A549 (cell line): Measurements from ENCODE around the gene AMELY. TPM values are rescaled to one million over a fixed set of nuclear protein-coding genes. Genes with fewer than 3 reads are reported as not detected.
"Not testable (repeated sequence)": the region's sequence is repeated elsewhere in the genome, so short reads cannot be mapped to it uniquely, and the experiment has no call there.

Experiments
- ATAC-seq, 2 experiments: fragments of 200-7000 bp in 1 of 2; fragments of >200 bp in 1 of 2; cut with Nextera tagmentation in 1 of 2; cut with Tn5 transposase in 1 of 2; 3 replicates each; pipeline versions ENCODE4 v1.8.0 to v1.9.1; 2018 to 2020; ENCODE audit warnings: mild to moderate bottlenecking in 1 of 2, moderate library complexity in 1 of 2
- CTCF ChIA-PET: fragments of 300-600 bp; sonication (Branson Sonifier 250); formaldehyde crosslinking; extraction: SDS; loops from one replicate; lab custom pipeline; 2021; ENCODE audit warnings: antibody characterized with exemption, inconsistent platforms; lab: Yijun Ruan, JAX
- POLR2A ChIA-PET: fragments of 350-600 bp; formaldehyde crosslinking; extraction: SDS; loops from one replicate; lab custom pipeline; 2021; ENCODE audit warnings: antibody characterized with exemption, inconsistent platforms; lab: Yijun Ruan, JAX
- DNase-seq, 2 experiments: peaks; one replicate each; pipeline versions ENCODE4 v3.0.0 to v3.0.0-alpha.2; 2011 to 2016; ENCODE audit warnings: low read depth in 1 of 2, low spot score in 1 of 2
- FAIRE-seq: peaks from 2 replicates; lab custom pipeline; 2011; peaks lifted over from hg19 to GRCh38; lab: Jason Lieb, UNC
- H3K27ac ChIP-seq, 2 experiments: fragments of >200 bp; sonication (Bioruptor Twin); formaldehyde crosslinking; 3 replicates each; pipeline ENCODE4 v1.5.1; 2016 to 2017
- H3K4me1 ChIP-seq: fragments of >200 bp; sonication (Bioruptor Twin); formaldehyde crosslinking; 3 replicates; pipeline ENCODE4 v1.6.1; 2016
- H3K4me2 ChIP-seq: fragments of >200 bp; sonication (Bioruptor Twin); formaldehyde crosslinking; 3 replicates; pipeline ENCODE4 v1.6.1; 2016
- H3K4me3 ChIP-seq: fragments of >200 bp; sonication (Bioruptor Twin); formaldehyde crosslinking; 3 replicates; pipeline ENCODE4 v1.5.1; 2016
- H3K9me3 ChIP-seq: fragments of >200 bp; sonication (Bioruptor Twin); formaldehyde crosslinking; 3 replicates; pipeline ENCODE4 v1.6.1; 2016
- CBX2 ChIP-seq: fragments of 200-600 bp; sonication (generic); IDR thresholded peaks from 2 replicates; pipeline ENCODE4 v1.6.1; 2016; ENCODE audit warnings: low read depth, mild to moderate bottlenecking, borderline replicate concordance
- CBX8 ChIP-seq: fragments of 200-600 bp; sonication (generic); IDR thresholded peaks from 2 replicates; pipeline ENCODE4 v1.6.1; 2016
- CEBPB ChIP-seq, 2 experiments: fragments of >200 bp in 1 of 2; sonication (Bioruptor Twin) in 1 of 2; formaldehyde crosslinking in 1 of 2; IDR thresholded peaks; 2 replicates each; pipeline ENCODE4 v1.6.1; 2012 to 2016
- EP300 ChIP-seq, 2 experiments: fragments of >200 bp; sonication (Bioruptor Twin); formaldehyde crosslinking; IDR thresholded peaks; 2 replicates in 1 of 2; 3 replicates in 1 of 2; pipeline ENCODE4 v1.6.1; 2016 to 2017
- HDAC2 ChIP-seq: fragments of 200-600 bp; sonication (generic); IDR thresholded peaks from 2 replicates; pipeline ENCODE4 v1.6.1; 2016
- HOXB5 ChIP-seq: fragments of 250-450 bp; sonication (Bioruptor Pico); IDR thresholded peaks from 2 replicates; pipeline ENCODE4 v1.5.0; 2020; ENCODE audit warnings: mild to moderate bottlenecking, moderate library complexity
- JUN ChIP-seq, 2 experiments: fragments of >200 bp; sonication (Bioruptor Twin); formaldehyde crosslinking; IDR thresholded peaks; 2 replicates in 1 of 2; 3 replicates in 1 of 2; pipeline ENCODE4 v1.6.1; 2016 to 2017
- KDM1A ChIP-seq: fragments of 200-600 bp; sonication (generic); IDR thresholded peaks from 2 replicates; pipeline ENCODE4 v1.6.1; 2016; ENCODE audit warnings: low read depth, mild to moderate bottlenecking
- KDM5A ChIP-seq: fragments of 200-600 bp; sonication (generic); IDR thresholded peaks from 2 replicates; pipeline ENCODE4 v1.6.1; 2016; ENCODE audit warnings: antibody characterized with exemption, mild to moderate bottlenecking
- MYC ChIP-seq: IDR thresholded peaks from 2 replicates; pipeline ENCODE4 v1.6.1; 2012; ENCODE audit warnings: mild to moderate bottlenecking, inconsistent platforms, low read length, improper control_type of control experiment, borderline replicate concordance
- POLR2A ChIP-seq: IDR thresholded peaks from 2 replicates; pipeline ENCODE4 v1.6.1; 2012; ENCODE audit warnings: mild to moderate bottlenecking, low read length
- RAD21 ChIP-seq, 2 experiments: fragments of >200 bp in 1 of 2; sonication (Bioruptor Twin) in 1 of 2; formaldehyde crosslinking in 1 of 2; IDR thresholded peaks in 1 of 2; conservative IDR thresholded peaks in 1 of 2; 2 replicates in 1 of 2; 3 replicates in 1 of 2; pipeline ENCODE4 v1.6.1; 2012 to 2018; ENCODE audit warnings: inconsistent platforms in 1 of 2
- RCOR1 ChIP-seq: fragments of 150-350 bp; IDR thresholded peaks from 2 replicates; pipeline ENCODE4 v1.6.1; 2014; ENCODE audit warnings: antibody characterized with exemption, low read length, low read depth
- RNF2 ChIP-seq: fragments of 200-600 bp; sonication (generic); IDR thresholded peaks from 2 replicates; pipeline ENCODE4 v1.6.1; 2016; ENCODE audit warnings: low read depth, mild to moderate bottlenecking, antibody characterized with exemption, moderate library complexity, borderline replicate concordance
- TP53 ChIP-seq: fragments of 250-450 bp; sonication (Bioruptor Pico); IDR thresholded peaks from 2 replicates; pipeline ENCODE4 v1.5.0; 2021; ENCODE audit warnings: mild to moderate bottlenecking, moderate library complexity
- ZNF302 ChIP-seq: fragments of 250-450 bp; sonication (Bioruptor Pico); IDR thresholded peaks from 2 replicates; pipeline ENCODE4 v1.9.0; 2021; ENCODE audit warnings: inconsistent platforms, mild to moderate bottlenecking, moderate library complexity
- WGBS: methylation state at CpG from one replicate; pipeline ENCODE4 v1.1.6; 2017; ENCODE audit errors: missing lambda C conversion rate; 5-methylcytosine and 5-hydroxymethylcytosine counted together
- polyA plus RNA-seq, 4 experiments: library from polyadenylated mRNA; depleted of rRNA in 3 of 4; stranded (reverse); fragments of >200 nt; fragmentation: RNase III in 1 of 4; extraction: RNeasy Plus Mini Kit Qiagen cat#74134 plus additional on column Dnase treatment in 1 of 4; gene quantifications; 2 replicates in 3 of 4; 3 replicates in 1 of 4; pipeline ENCODE4 v1.2.3, GENCODE V29; 2011 to 2017
- TF ChIP-seq, protein P1 (sequence below): fragments of 250-450 bp; sonication (Bioruptor Pico); IDR thresholded peaks from 2 replicates; pipeline ENCODE4 v1.5.0; 2020; ENCODE audit warnings: low read depth, mild to moderate bottlenecking, moderate library complexity
- TF ChIP-seq, protein P2 (sequence below): fragments of 250-450 bp; sonication (Bioruptor Pico); IDR thresholded peaks from 2 replicates; pipeline ENCODE4 v1.5.0; 2021; ENCODE audit warnings: mild to moderate bottlenecking, moderate library complexity, borderline replicate concordance
- TF ChIP-seq, protein P3 (sequence below): fragments of 450-650 bp; IDR thresholded peaks from 2 replicates; pipeline ENCODE4 v1.6.1; 2014; ENCODE audit warnings: antibody characterized with exemption

Gene AMELY
- polyA plus RNA-seq, 2 of the 4 experiments (the other 2 are of a cell fraction): not detected

DNA sequence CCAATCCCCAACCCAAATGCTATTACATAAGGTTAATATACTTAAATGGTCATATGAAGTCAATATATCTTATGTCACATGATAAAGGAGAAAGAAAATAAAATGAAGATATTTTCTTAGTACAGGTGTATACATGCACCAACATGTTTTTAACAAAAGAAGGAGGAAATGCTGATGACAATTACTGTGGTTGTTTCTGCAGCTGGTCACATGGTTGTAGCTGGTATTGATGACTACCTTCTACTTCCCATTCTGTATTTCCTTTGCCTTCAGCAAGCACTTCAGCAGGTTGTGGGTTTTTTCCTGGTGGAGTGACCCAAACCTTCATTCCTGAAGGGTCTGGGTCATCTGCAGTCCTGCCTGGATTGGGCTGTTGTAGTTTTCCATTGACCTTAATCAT, 9.4 kb downstream of the AMELY start:
- H3K27ac ChIP-seq, H3K4me1 ChIP-seq, FAIRE-seq, H3K4me3 ChIP-seq, CTCF ChIA-PET, POLR2A ChIA-PET, ATAC-seq, H3K4me2 ChIP-seq, H3K9me3 ChIP-seq, DNase-seq: not testable (repeated sequence)

DNA sequence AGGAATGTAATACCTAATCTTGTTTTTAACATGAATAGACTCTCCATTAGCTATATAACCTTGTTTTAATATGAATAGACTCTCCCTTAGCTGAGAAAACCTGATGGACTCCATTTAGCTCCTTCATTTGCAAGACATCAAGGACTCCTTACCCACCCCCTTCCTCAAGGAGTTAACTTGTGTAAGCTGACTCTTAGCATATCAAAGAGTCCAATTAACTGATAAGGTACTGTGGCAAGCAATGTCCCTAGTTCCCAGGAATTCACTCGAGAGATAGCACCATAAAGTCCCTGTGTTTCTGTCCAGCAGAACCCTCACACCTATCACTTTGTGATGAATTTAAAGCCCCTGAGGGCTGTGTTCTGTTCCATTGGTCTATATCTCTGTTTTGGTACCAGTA, 16.3 kb downstream of the AMELY start:
- 0% methylated on average over 1 of the region's 1 CpG for WGBS

DNA sequence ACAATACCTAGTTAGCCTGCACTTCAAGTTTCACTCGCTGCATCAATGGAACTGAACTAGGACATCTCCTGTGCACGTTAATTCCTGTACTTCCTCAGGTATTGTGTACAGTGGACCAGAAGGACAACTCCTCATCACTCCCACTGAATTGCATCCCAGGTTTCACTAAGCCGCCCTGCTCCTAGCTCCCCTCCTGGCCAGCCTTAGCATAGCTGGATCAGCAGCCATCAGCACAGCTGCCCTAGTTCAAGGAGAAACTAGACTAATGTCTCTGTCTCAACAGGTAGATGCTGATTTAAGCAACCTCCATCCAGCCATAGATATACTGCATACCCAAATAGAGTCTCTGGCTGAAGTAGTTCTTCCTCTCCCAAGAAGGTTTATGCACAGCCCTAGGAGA, 17.1 kb downstream of the AMELY start:
- no peak for DNase-seq
- 0% methylated on average over 3 of the region's 3 CpGs for WGBS
- Histone ChIP-seq H3K9me3 (no peaks in the 10 kb centered on the region), H3K4me2 (no peak overlapping the region), H3K4me3 (no peak overlapping the region), H3K4me1 (no peaks in the 10 kb centered on the region), H3K27ac (no peak overlapping the region)
- no peak for TF ChIP-seq HDAC2
- no peak for TF ChIP-seq RAD21 (conservative IDR thresholded peaks at IDR 0.05 in 1 of 2, IDR thresholded peaks at IDR 0.05 in 1 of 2)
- no peak for TF ChIP-seq KDM5A
- TF ChIP-seq, protein P1, sequence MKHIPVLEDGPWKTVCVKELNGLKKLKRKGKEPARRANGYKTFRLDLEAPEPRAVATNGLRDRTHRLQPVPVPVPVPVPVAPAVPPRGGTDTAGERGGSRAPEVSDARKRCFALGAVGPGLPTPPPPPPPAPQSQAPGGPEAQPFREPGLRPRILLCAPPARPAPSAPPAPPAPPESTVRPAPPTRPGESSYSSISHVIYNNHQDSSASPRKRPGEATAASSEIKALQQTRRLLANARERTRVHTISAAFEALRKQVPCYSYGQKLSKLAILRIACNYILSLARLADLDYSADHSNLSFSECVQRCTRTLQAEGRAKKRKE: no peak
- no peak for TF ChIP-seq KDM1A
- TF ChIP-seq MYC: no peak
- TF ChIP-seq TP53: no peak
- TF ChIP-seq CBX2: no peak
- TF ChIP-seq CEBPB (IDR thresholded peaks at IDR 0.05): no peak
- TF ChIP-seq ZNF302: no peak
- CTCF ChIA-PET: no interaction called here
- POLR2A ChIA-PET: no interaction called here
- FAIRE-seq: no peak
- no peak for ATAC-seq

More for the DNA sequence above, 16.3 kb downstream of the AMELY start:
- FAIRE-seq (no peak), ATAC-seq (no peak), DNase-seq (no peak)
- POLR2A ChIA-PET: no interaction called here
- Histone ChIP-seq H3K9me3 (no peaks in the 10 kb centered on the region), H3K27ac (no peak overlapping the region), H3K4me2 (no peak overlapping the region), H3K4me1 (no peaks in the 10 kb centered on the region), H3K4me3 (no peak overlapping the region)
- TF ChIP-seq, protein P2, sequence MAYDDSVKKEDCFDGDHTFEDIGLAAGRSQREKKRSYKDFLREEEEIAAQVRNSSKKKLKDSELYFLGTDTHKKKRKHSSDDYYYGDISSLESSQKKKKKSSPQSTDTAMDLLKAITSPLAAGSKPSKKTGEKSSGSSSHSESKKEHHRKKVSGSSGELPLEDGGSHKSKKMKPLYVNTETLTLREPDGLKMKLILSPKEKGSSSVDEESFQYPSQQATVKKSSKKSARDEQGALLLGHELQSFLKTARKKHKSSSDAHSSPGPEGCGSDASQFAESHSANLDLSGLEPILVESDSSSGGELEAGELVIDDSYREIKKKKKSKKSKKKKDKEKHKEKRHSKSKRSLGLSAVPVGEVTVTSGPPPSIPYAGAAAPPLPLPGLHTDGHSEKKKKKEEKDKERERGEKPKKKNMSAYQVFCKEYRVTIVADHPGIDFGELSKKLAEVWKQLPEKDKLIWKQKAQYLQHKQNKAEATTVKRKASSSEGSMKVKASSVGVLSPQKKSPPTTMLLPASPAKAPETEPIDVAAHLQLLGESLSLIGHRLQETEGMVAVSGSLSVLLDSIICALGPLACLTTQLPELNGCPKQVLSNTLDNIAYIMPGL (CRISPR knock-in tag): no peak
- TF ChIP-seq EP300 (IDR thresholded peaks at IDR 0.05): no peak
- CTCF ChIA-PET: no interaction called here

DNA sequence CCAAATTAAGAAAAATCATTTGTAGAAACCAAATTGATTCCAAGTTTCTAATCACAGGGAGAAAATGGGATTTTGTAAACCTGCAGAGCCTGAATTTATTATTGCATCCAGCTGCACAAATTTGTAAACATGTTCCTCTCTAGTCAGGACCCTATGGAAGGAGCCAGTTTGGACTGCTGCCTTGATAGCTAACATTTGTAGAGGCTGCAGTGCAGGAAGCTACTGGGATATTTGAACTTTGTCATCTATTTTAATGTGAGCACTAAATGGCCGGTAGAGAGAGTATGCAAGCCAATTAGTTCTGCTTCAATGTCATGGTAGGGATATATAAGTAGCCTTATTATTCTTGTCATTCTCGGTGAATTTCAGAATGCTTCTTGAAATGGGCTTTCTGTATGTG, 62.2 kb downstream of the AMELY start:
- CTCF ChIA-PET: no interaction called here
- DNase-seq (no peak), FAIRE-seq (no peak)
- H3K4me1 ChIP-seq: no peaks in the 10 kb centered on the region
- no peak overlapping the region for H3K4me2 ChIP-seq
- POLR2A ChIA-PET: no interaction called here
- TF ChIP-seq, protein P3, sequence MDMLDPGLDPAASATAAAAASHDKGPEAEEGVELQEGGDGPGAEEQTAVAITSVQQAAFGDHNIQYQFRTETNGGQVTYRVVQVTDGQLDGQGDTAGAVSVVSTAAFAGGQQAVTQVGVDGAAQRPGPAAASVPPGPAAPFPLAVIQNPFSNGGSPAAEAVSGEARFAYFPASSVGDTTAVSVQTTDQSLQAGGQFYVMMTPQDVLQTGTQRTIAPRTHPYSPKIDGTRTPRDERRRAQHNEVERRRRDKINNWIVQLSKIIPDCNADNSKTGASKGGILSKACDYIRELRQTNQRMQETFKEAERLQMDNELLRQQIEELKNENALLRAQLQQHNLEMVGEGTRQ: no peak
- TF ChIP-seq CBX8 (no peak), CBX2 (no peak), RCOR1 (no peak), HOXB5 (CRISPR knock-in tag) (no peak), CEBPB (IDR thresholded peaks at IDR 0.05) (no peak), ZNF302 (no peak), RNF2 (no peak), TP53 (no peak), POLR2A (no peak), JUN (IDR thresholded peaks at IDR 0.05) (no peak)
- TF ChIP-seq, all 56 proteins: peak for 0
- WGBS: 0% methylated on average over 2 of the region's 2 CpGs
- no peak overlapping the region for H3K4me3 ChIP-seq
- no peak for ATAC-seq
- no peaks in the 10 kb centered on the region for H3K9me3 ChIP-seq
- no peak overlapping the region for H3K27ac ChIP-seq

DNA sequence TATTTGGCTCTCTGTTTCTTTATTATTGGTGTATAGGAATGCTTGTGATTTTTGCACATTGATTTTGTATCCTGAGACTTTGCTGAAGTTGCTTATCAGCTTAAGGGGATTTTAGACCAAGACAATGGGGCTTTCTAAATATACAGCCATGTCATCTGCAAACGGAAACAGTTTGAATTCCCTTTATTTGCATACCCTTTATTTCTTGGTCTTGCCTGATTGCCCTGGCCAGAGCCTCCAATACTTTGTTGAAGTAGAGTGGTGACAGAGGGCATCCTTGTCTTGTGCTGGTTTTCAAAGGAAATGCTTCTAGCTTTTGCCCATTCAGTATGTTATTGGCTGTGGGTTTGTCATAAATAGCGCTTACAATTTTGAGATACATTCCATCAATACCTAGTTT, 68.9 kb downstream of the AMELY start:
- H3K4me1 ChIP-seq: not testable (repeated sequence)

More for the DNA sequence above, 68.9 kb downstream of the AMELY start:
- FAIRE-seq, ATAC-seq, H3K9me3 ChIP-seq, H3K4me2 ChIP-seq, DNase-seq, H3K4me3 ChIP-seq, CTCF ChIA-PET, POLR2A ChIA-PET, H3K27ac ChIP-seq: not testable (repeated sequence)
- WGBS: 25% methylated on average over 2 of the region's 2 CpGs
